GM18858 (cell line): Measurements from ENCODE around the gene KCNJ6.
A peak's percentile ranks its signal among the peaks of the same experiment; 100 is the strongest.
"Not testable (repeated sequence)": the region's sequence is repeated elsewhere in the genome, so short reads cannot be mapped to it uniquely, and the experiment has no call there.

Experiments used
- ATAC-seq: cut with Tn5 transposase; IDR thresholded peaks from one replicate; pipeline ENCODE4 v1.9.1; 2021; ENCODE audit not compliant: unreplicated experiment

KCNJ6 gene

GRCh38 chr21:37654596-37654995, 261.7 kb downstream of the KCNJ6 start:
- no peak for ATAC-seq

- no peak for ATAC-seq
Observed at GRCh38 chr21:37653201-37653600, 263.1 kb downstream of the KCNJ6 start.

- ATAC-seq: no peak
Observed at GRCh38 chr21:37647781-37648180, 268.5 kb downstream of the KCNJ6 start.

- ATAC-seq: not testable (repeated sequence)
Observed at GRCh38 chr21:37646761-37647160, 269.5 kb downstream of the KCNJ6 start.

- no peak for ATAC-seq
Observed at GRCh38 chr21:37645848-37646247, 270.4 kb downstream of the KCNJ6 start.

GRCh38 chr21:37644636-37645035, 271.6 kb downstream of the KCNJ6 start:
- ATAC-seq: no peak

- not testable (repeated sequence) for ATAC-seq
Observed at GRCh38 chr21:37643862-37644261, 272.4 kb downstream of the KCNJ6 start.

GRCh38 chr21:37642493-37642892, 273.8 kb downstream of the KCNJ6 start:
- ATAC-seq: no peak

- no peak for ATAC-seq
Observed at GRCh38 chr21:37639756-37640155, 276.5 kb downstream of the KCNJ6 start.

- no peak for ATAC-seq
Observed at GRCh38 chr21:37636152-37636860, 280.0 kb downstream of the KCNJ6 start.

GRCh38 chr21:37631319-37632117, 284.7 kb downstream of the KCNJ6 start:
- ATAC-seq: peak; percentile 77

GRCh38 chr21:37630872-37631271, 285.4 kb downstream of the KCNJ6 start:
- no peak for ATAC-seq

GRCh38 chr21:37628362-37628761, 287.9 kb downstream of the KCNJ6 start:
- no peak for ATAC-seq

- no peak for ATAC-seq
Observed at GRCh38 chr21:37627561-37627960, 288.7 kb downstream of the KCNJ6 start.

- no peak for ATAC-seq
Observed at GRCh38 chr21:37627074-37627473, 289.2 kb downstream of the KCNJ6 start.

GRCh38 chr21:37626320-37626719, 289.9 kb downstream of the KCNJ6 start:
- ATAC-seq: no peak

GRCh38 chr21:37623689-37624088, 292.6 kb downstream of the KCNJ6 start:
- ATAC-seq: no peak

GRCh38 chr21:37623183-37623582, 293.1 kb downstream of the KCNJ6 start:
- ATAC-seq: no peak

GRCh38 chr21:37622755-37623154, 293.5 kb downstream of the KCNJ6 start:
- ATAC-seq: no peak

- no peak for ATAC-seq
Observed at GRCh38 chr21:37620401-37620800, 295.9 kb downstream of the KCNJ6 start.

- no peak for ATAC-seq
Observed at GRCh38 chr21:37619464-37619974, 296.7 kb downstream of the KCNJ6 start.

GRCh38 chr21:37618081-37618480, 298.2 kb downstream of the KCNJ6 start:
- no peak for ATAC-seq
